GM18873 (cell line): ENCODE measurements around the gene EPHA2.

Experiments used
- ATAC-seq: cut with Tn5 transposase; IDR thresholded peaks from one replicate; pipeline ENCODE4 v1.9.1; 2021; ENCODE audit warnings: mild to moderate bottlenecking, moderate library complexity, moderate number of reproducible peaks; ENCODE audit not compliant: unreplicated experiment, low FRiP score

Gene EPHA2

GRCh38 chr1:16124377-16125087 is 31.3 kb downstream of the EPHA2 start:
- no peak for ATAC-seq

- ATAC-seq: no peak
These were observed 33.0 kb downstream of the EPHA2 start for GRCh38 chr1:16122916-16123315.

- ATAC-seq: no peak
These were observed 33.5 kb downstream of the EPHA2 start for GRCh38 chr1:16122350-16122881.

- no peak for ATAC-seq
These were observed 34.9 kb downstream of the EPHA2 start for GRCh38 chr1:16120940-16121410.

- ATAC-seq: no peak
These were observed 35.5 kb downstream of the EPHA2 start for GRCh38 chr1:16120407-16120806.

- ATAC-seq: no peak
These were observed 35.9 kb downstream of the EPHA2 start for GRCh38 chr1:16119926-16120325.

- ATAC-seq: no peak
These were observed 36.4 kb downstream of the EPHA2 start for GRCh38 chr1:16119504-16119903.

- no peak for ATAC-seq
These were observed 37.2 kb downstream of the EPHA2 start for GRCh38 chr1:16118706-16119105.

GRCh38 chr1:16117936-16118335 is 37.9 kb downstream of the EPHA2 start:
- no peak for ATAC-seq

- ATAC-seq: no peak
These were observed 38.5 kb downstream of the EPHA2 start for GRCh38 chr1:16117369-16117768.

GRCh38 chr1:16116625-16117024 is 39.2 kb downstream of the EPHA2 start:
- ATAC-seq: no peak

- no peak for ATAC-seq
These were observed 39.9 kb downstream of the EPHA2 start for GRCh38 chr1:16116002-16116401.

- no peak for ATAC-seq
These were observed 40.3 kb downstream of the EPHA2 start for GRCh38 chr1:16115468-16115983.

GRCh38 chr1:16114527-16115467 is 41.1 kb downstream of the EPHA2 start:
- ATAC-seq: no peak

- no peak for ATAC-seq
These were observed 43.0 kb downstream of the EPHA2 start for GRCh38 chr1:16112596-16113555.

GRCh38 chr1:16111771-16112595 is 43.9 kb downstream of the EPHA2 start:
- no peak for ATAC-seq

- no peak for ATAC-seq
These were observed 45.0 kb downstream of the EPHA2 start for GRCh38 chr1:16110884-16111283.

- no peak for ATAC-seq
These were observed 45.4 kb downstream of the EPHA2 start for GRCh38 chr1:16110456-16110855.

GRCh38 chr1:16109571-16109970 is 46.3 kb downstream of the EPHA2 start:
- no peak for ATAC-seq
